ENCODE data around the gene SMARCD1.

- TF ChIP-seq CTCF (IDR thresholded peaks at IDR 0.05; ENCODE audit: low read length): no peak
- no peak for TF ChIP-seq EZH2 (optimal IDR thresholded peaks at IDR 0.05; ENCODE audit: low read depth, low read length)
These were observed 46.8 kb upstream of the SMARCD1 start for GRCh38 chr12:50038336-50038735.

Data from MM.1S (cell line).